Memory B cell (primary cell): Measurements from ENCODE around the gene CCP110.

Experiments used
- ATAC-seq: fragments of 150-1000 bp; cut with Tn5 transposase; 2 replicates; pipeline ENCODE4 v1.10.0; 2021; ENCODE audit warnings: low read depth, mild to moderate bottlenecking, moderate library complexity
- DNase-seq, 2 donors: peaks; one replicate each; pipeline ENCODE4 v3.0.0; 2022; ENCODE audit warnings: low spot score in 2 of 2
- H3K27ac Mint-ChIP-seq: one replicate; pipeline ENCODE4 v1.8.0; 2022; ENCODE audit warnings: mild to moderate bottlenecking, moderate library complexity, mixed read lengths
- H3K27me3 Mint-ChIP-seq: one replicate; pipeline ENCODE4 v1.8.0; 2022; ENCODE audit warnings: mixed read lengths
- H3K36me3 Mint-ChIP-seq: one replicate; pipeline ENCODE4 v1.8.0; 2022; ENCODE audit warnings: mild to moderate bottlenecking, mixed read lengths
- H3K4me1 Mint-ChIP-seq: one replicate; pipeline ENCODE4 v1.8.0; 2022; ENCODE audit warnings: mixed read lengths
- H3K4me3 Mint-ChIP-seq: one replicate; pipeline ENCODE4 v1.8.0; 2022; ENCODE audit warnings: mild to moderate bottlenecking, moderate library complexity, mixed read lengths
- H3K9me3 Mint-ChIP-seq: one replicate; pipeline ENCODE4 v1.8.0; 2022; ENCODE audit warnings: mixed read lengths

Gene CCP110

DNA sequence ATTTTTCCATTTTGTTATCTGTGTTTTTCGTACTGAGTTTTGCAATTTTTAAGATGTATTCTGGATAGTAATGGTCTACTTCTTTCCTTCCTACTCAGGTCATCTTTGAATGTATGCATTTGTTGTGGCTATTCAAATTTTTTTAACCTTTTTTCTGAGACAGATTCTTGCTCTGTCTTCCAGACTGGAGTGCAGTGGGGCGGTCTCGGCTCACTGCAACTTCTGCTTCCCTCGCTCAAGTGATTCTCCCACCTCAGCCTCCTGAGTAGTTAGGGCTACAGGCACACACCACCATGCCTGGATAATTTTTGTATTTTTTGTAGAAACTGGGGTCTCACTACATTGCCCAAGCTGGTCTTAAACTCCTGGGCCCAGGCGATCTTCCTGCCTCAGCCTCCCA is 65.4 kb downstream of the CCP110 start:
- ATAC-seq: no peak
- Mint-ChIP-seq H3K27me3 (no peaks in the 10 kb centered on the region), H3K4me1 (peaks cover 1% of the 10 kb centered on the region), H3K4me3 (no peak overlapping the region), H3K9me3 (no peaks in the 10 kb centered on the region), H3K36me3 (peaks cover 31% of the 10 kb centered on the region), H3K27ac (no peak overlapping the region)
- no peak for DNase-seq

DNA sequence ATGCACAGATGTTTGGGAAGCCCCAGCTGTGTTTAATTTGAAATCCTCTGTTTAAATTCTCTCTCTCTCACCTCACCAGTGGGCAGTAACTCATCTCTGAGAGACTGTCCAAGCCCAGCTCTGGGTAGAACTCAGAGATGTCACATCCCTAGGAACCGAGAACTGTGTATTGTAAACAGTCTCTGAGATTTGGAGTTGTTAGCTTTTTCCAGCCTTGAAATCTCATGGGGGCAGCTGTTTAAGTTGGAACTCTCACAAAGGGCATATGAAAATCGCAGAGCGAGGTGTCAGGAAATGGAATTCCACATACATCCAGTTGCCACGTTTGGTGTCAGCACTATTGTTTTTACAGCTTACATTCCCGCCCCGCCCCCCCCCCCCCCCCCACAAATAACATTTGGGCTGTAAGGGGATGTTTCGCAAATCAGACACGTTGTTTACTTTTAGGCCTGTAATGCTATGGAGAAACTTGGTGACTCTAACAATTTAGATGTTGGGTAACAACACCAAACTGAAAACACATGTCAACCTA is 66.1 kb downstream of the CCP110 start:
- Mint-ChIP-seq H3K27me3 (no peaks in the 10 kb centered on the region), H3K36me3 (peaks cover 33% of the 10 kb centered on the region), H3K9me3 (no peaks in the 10 kb centered on the region), H3K27ac (no peak overlapping the region), H3K4me1 (no peaks in the 10 kb centered on the region), H3K4me3 (no peak overlapping the region)
- no peak for ATAC-seq
- DNase-seq: no peak

DNA sequence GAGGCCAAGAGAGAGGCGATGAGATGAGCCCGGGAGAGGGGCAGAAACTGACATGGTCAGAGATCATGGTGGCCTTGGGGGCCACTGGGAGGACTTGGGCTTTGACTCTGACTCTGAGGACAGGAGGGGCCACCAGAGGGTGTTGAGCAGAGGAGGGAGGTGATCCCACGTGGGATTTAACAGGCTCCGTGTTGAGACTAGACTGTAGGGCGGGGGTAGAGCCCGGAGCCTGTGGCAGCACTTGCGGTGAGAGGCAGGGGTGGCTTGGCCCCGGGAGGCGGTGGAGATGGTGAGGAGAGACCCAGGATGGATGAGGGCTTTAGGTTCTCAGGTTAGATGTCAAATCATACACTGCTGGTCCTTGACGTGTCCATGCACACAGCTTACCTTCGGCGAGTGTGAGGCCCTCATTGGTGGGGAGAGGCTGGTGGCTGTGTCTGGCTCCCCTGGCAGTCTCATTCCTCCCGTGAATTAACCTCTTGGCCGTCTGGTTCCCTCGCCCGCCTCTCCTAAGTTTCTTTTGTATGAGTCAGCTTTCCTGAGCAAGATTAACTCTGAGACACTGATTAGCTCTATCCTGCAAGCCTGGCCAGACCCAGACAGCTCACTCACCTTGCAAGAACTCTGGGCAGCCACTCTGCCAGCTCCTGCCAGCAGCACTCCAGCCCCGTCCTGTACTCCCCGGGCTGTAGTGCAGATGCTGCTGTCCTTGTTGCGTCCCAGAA is 71.5 kb downstream of the CCP110 start:
- Mint-ChIP-seq H3K4me3 (no peak overlapping the region), H3K27ac (no peak overlapping the region)

DNA sequence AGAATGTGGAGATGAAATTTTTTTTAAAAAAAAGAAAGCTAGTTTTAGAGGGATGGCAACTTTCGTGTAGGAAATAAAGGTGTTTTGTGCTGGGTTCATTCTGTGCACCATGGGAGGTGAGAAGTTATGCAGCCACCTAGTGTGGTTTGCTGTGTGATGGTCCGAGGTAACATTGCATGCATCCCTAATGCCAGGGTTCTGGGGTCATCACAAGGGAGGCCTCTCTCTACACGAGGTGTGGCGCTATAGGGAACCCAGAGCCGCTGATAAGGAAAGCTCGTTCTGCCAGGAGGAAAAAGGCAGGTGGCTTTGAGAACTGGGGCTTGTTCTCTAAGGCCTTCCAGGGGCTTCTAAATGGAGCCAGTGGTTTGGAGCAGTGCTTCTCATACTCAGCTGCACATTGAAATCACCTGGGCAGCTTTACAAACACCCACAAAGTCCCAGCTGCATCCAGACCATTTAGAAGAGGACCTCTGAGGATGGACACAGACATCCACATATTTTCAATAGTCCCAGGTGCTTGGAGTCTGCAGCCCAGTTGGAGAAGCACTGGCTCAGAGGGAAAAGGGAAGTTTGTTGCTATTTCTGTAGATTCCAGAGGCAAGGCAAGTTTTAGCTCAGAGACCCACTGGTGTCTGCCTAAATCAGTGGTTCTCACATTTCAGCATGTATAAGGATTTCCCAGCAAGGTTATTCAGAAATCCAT is 75.2 kb downstream of the CCP110 start:
- Mint-ChIP-seq H3K4me1 (no peaks in the 10 kb centered on the region), H3K36me3 (peaks cover 25% of the 10 kb centered on the region), H3K4me3 (no peak overlapping the region), H3K9me3 (no peaks in the 10 kb centered on the region), H3K27ac (no peak overlapping the region), H3K27me3 (no peaks in the 10 kb centered on the region)
- no peak for DNase-seq
- no peak for ATAC-seq

More for the DNA sequence above, 71.5 kb downstream of the CCP110 start:
- ATAC-seq: no peak
- Mint-ChIP-seq H3K36me3 (peaks cover 21% of the 10 kb centered on the region), H3K27me3 (no peaks in the 10 kb centered on the region), H3K4me1 (no peaks in the 10 kb centered on the region), H3K9me3 (no peaks in the 10 kb centered on the region)
- DNase-seq: no peak

DNA sequence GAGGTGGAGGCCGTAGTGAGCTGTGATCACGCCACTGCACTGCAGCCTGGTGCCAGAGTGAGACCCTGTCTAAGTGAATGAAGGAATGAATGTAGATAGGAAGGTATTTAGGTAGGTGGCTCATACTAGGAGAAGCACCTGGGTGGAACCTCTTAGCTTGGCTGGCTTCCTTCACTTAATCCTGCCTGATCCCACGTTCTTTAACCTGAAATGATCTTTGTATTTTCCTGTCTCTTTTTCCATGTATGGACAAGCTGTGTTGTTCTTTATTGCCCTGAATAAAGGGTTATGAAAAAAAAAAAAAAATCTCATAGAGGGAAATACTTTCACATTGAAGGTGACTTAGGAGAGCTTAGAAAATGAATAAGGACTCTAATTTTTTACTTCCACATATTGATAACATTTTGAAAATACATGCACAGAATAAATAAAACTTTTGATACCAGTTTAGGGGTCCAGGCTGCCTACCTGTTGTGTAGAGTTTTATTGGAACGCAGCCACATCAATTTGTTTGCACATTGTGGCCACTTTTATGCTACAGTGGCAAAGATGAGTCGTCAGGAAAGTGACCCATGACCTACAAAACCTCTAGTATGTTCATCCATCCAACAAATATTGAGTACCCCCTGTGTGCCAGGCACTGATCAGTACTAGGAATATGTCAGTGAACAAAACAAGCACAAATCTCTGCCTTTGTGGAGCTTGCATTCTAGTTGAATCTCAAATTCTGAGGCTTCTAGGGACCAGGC is 76.4 kb downstream of the CCP110 start:
- DNase-seq: no peak
- Mint-ChIP-seq H3K27ac (no peak overlapping the region), H3K9me3 (no peaks in the 10 kb centered on the region), H3K36me3 (peaks cover 29% of the 10 kb centered on the region), H3K27me3 (no peaks in the 10 kb centered on the region), H3K4me3 (no peak overlapping the region), H3K4me1 (no peaks in the 10 kb centered on the region)
- no peak for ATAC-seq

DNA sequence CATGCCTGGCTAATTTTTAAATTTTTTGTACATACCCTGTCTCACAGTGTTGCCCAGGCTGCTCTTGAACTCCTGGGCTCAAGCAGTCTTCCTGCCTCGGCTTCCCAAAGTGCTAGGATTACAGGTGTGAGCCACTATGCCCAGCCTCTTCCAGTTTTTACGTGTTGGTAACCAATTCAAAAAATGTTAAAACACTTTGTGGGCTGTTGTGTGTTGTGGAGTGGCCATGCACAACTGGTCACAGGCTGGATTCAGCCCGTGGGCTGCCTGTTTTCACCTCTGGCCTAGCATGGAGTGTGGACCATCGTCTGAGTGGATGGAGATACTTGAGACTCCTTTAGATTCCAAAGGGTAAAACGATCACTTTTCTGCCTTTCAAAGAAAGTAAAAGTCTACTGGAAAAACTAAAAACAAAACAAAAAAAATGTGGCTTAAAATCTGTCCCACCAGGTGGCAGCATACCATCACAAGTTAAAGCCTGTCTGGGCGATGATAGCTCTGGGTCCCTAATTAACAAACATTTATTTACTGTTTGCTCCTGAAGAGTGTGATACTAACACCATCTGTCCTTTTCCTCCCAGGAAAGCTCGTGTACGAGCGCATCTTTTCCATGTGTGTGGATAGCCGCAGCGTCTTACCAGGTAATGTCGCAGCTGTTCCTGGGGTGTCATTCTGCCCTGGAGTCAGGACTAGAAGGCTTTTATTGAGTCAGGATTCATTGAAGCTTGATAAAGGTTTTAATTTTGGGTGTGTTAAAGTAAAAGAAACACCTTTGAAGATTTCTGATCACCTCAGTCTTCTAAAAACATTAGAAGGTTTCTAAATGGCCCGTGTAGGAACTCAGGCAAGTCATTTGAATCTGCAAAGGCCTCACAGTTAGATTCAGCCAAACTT is 77.6 kb downstream of the CCP110 start:
- Mint-ChIP-seq H3K27me3 (no peaks in the 10 kb centered on the region), H3K4me1 (no peaks in the 10 kb centered on the region), H3K36me3 (peaks cover 37% of the 10 kb centered on the region), H3K9me3 (peaks cover 7% of the 10 kb centered on the region), H3K4me3 (no peak overlapping the region), H3K27ac (no peak overlapping the region)
- ATAC-seq: no peak
- no peak for DNase-seq
